Activated gamma-delta T cell treated with Interleukin-2 at 50 U/mL for 16 hours (primary cell): ENCODE results near the gene CDC42BPA.
A peak's percentile ranks its signal among the peaks of the same experiment; 100 is the strongest.
"Not testable (repeated sequence)": the region's sequence is repeated elsewhere in the genome, so short reads cannot be mapped to it uniquely, and the experiment has no call there.

ENCODE experiments used
- DNase-seq: peaks from one replicate; pipeline ENCODE4 v3.0.0-alpha.2; 2020

CDC42BPA gene, protein sequence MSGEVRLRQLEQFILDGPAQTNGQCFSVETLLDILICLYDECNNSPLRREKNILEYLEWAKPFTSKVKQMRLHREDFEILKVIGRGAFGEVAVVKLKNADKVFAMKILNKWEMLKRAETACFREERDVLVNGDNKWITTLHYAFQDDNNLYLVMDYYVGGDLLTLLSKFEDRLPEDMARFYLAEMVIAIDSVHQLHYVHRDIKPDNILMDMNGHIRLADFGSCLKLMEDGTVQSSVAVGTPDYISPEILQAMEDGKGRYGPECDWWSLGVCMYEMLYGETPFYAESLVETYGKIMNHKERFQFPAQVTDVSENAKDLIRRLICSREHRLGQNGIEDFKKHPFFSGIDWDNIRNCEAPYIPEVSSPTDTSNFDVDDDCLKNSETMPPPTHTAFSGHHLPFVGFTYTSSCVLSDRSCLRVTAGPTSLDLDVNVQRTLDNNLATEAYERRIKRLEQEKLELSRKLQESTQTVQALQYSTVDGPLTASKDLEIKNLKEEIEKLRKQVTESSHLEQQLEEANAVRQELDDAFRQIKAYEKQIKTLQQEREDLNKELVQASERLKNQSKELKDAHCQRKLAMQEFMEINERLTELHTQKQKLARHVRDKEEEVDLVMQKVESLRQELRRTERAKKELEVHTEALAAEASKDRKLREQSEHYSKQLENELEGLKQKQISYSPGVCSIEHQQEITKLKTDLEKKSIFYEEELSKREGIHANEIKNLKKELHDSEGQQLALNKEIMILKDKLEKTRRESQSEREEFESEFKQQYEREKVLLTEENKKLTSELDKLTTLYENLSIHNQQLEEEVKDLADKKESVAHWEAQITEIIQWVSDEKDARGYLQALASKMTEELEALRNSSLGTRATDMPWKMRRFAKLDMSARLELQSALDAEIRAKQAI (N-terminal part only)

GRCh38 chr1:227318016-227318852, at the start of gene CDC42BPA:
TSS of gene CDC42BPA (minus strand) at chr1:227318492. CDS start at chr1:227317182, 1,310 bp downstream.
- DNase-seq = peak; percentile 3

- no peak for DNase-seq
Observed at GRCh38 chr1:227368009-227368408, 49.7 kb upstream of the CDC42BPA start.

- DNase-seq = no peak
Observed at GRCh38 chr1:227365473-227366431, 47.5 kb upstream of the CDC42BPA start.

GRCh38 chr1:227364657-227365056, 46.4 kb upstream of the CDC42BPA start:
- DNase-seq = no peak

GRCh38 chr1:227363825-227364224, 45.5 kb upstream of the CDC42BPA start:
- DNase-seq = no peak

DNA sequence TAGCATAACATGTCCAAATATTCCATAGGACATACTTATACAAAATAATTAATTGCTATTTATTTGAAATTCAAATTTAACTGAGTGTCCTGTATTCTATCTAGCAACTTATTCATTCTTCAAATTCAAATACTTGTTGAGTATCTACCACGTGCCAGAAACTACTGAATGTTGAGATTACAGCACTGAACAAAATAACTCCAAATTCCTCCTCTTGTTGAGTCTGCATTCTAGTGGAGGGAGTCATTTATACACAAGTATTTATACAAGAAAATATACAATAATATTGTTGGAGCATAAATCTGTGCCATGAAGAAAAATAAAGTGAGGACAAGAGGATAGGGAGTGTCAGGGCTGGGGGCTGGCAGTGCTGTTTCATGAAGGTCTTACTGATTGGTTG, 43.7 kb upstream of the CDC42BPA start:
- no peak for DNase-seq

GRCh38 chr1:227357927-227358302, 39.6 kb upstream of the CDC42BPA start:
- DNase-seq = no peak

DNA sequence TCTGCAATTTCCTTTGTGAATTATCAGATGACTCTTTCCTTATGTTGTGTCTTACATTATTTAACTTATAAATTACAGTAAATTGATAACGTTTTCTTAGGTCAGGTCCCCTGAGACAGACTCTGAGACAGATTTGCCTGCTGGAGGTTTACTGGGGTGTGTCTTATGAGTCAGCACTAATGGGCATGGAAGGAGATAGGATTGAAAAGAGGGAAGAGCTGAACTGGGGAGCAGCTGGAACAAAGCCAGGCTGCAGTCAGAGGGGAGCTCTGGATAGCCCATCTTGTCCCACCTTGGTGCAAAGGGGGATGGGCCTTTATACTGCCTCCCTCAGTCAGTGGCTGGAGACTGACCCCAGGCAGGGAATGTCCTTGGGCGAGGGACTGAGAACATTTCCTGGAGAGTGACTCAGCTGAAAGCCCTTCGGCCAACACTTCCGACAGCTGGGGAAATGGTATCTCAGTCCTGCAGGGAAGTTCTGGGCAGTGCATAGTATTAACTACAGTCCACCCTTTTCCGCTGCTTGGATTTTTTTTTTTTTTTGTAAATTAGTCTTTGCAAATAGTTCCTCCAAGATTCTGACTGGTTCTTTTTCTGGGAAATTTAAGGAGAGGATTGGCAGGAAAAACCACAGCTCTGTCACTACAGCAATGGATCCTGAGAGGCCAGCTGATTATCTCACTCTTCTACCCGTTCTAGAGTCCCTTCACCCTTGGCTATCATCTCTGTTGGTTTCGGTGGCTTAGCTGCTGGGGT, 39.1 kb upstream of the CDC42BPA start:
- no peak for DNase-seq

DNA sequence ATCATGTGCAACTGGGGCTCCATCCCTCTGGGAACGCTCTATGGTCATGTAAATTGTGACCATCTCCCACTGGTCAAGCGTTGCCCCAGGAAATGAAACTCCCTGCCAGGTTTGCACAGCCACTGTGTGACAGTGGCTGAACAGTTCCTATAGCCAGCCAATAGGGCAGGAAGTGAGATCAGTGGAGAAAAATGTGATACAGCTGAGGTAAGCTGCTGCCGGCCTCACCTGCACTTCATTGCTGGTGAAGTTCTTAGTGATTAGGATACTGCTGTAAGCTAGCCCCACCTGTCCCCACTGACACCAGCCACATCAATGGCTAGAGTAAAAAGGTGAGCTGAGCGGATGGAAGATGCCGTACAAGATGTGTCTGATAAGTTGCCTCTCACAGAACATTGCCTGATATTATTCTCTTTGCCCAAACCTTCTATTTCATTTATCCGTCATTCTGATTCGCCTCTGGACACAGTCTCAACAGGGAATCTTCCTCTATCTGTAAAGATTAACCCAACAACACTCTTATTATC, 38.4 kb upstream of the CDC42BPA start:
- no peak for DNase-seq

- DNase-seq = no peak
Observed at GRCh38 chr1:227355542-227356245, 37.4 kb upstream of the CDC42BPA start.

DNA sequence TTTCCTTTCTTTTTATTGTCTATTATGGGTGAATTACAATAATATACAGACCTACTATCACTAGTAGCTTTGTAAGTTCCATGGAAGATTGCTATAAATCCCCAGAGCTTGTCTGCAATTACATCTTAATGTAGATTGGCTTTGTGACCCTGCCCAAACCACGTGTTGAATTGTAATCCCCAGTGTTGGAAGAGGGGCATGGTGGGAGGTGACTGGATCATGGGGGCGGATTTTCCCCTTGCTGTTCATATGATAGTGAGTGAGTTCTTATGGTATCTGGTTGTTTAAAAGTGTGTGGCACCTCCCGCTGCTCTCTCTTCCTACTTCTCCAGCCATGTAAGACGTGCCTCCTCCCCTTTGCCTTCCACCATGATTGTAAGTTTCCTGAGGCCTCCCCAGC, 34.9 kb upstream of the CDC42BPA start:
- DNase-seq = no peak

GRCh38 chr1:227352164-227352563, 33.9 kb upstream of the CDC42BPA start:
- not testable (repeated sequence) for DNase-seq

GRCh38 chr1:227351443-227351842, 33.2 kb upstream of the CDC42BPA start:
- DNase-seq = no peak

DNA sequence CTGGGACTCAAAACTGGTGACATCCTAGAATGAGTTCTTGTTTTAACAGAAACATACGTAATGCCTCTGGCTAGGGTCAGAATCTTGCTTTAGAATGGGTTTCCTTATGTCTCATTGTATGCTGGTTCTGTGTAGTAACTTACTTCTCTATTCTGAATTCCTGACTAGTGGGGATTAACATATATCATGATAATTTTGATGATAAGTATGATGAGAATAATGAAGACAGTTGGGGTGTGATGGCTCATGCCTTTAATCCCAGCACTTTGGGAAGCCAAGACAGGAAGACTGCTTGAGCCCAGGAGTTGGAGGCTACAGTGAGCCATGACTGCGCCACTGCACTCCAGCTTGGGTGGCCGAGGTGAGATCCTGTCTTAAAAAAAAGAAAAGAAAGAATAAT, 31.7 kb upstream of the CDC42BPA start:
- DNase-seq = no peak

DNA sequence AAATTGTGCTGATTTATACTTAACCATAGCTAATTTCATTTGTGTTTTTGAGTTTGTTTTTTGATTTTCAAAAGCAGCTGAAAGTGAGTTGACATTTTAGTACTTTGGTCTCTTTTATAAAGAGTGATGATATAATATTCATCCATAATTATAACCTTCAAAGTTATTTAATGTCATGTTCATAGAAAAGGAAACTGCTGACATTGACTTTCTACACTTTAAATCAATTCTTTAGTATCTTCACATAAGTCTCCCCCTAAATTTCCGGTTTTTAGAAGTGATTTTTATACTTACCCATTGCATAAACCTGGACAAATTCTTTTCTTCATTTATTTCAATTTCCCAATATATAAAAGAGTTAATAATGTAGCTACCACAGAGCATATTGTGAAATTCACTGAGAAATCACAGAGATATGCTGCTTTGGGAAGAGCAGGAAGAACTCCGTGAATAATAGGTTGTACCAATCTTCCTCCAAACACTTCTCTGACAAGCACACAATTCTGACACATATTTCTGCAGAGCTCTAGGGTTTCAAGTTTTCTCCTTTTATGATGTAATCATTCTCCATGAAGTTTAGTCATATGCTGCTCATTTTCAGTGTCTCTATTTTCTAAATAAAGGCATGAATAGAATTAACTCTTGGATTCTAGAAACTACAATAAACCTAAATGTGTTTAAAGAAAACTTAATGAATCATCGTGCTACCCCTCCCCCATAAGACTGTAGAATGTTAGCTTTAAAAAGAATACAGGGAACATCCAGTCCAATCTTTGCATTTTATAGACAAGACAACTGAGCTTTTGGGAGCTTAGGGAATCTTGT, 25.6 kb upstream of the CDC42BPA start:
- DNase-seq = no peak

- DNase-seq = no peak
Observed at GRCh38 chr1:227343206-227343605, 24.9 kb upstream of the CDC42BPA start.

DNA sequence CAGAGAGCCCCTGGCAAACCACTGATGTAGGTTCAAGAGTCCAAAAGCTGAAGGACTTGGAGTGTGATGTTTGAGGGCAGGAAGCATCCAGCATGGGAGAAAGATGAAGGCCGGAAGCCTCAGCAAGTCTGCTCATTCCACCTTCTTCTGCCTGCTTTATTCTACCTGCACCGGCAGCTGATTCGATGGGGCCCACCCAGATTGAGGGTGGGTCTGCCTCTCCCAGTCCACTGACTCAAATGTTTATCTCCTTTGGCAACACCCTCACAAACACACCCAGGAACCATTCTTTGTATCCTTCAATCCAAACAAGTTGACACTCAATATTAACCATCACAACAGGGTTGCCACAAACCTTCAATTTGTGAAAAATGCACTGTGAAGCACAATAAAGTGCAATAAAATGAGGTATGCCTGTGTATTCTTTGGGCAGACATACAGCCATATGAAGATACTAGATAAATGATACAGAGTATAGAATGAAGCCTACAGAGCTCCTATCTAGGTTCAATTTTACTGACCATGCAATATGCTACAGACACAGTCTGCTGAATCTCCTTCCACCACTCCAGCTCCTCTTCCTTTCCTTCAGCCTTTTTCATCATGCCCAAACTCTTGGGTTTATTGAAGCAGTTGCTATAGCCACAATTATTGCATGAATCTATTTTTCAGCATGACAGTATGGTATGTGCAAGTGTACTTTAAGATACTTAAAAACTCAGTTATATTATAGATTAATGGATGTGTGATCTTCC, 24.0 kb upstream of the CDC42BPA start:
- no peak for DNase-seq

GRCh38 chr1:227336136-227336535, 17.8 kb upstream of the CDC42BPA start:
- not testable (repeated sequence) for DNase-seq
